ENCODE measurements around the gene CCDC200.

The CCDC200 gene

GRCh38 chr17:43219001-43219400, 9.4 kb downstream of the CCDC200 start:
- no peak for TF ChIP-seq GABPA (IDR thresholded peaks at IDR 0.05; ENCODE audit: low read depth)
- TF ChIP-seq SPI1 (IDR thresholded peaks at IDR 0.05; ENCODE audit: borderline replicate concordance, low read depth), result no peak
- TF ChIP-seq CTCF (IDR thresholded peaks at IDR 0.05; ENCODE audit: insufficient read depth, low read length), result no peak
- TF ChIP-seq REST (IDR thresholded peaks at IDR 0.05; ENCODE audit: insufficient replicate concordance, low read depth), result no peak
- no peak for TF ChIP-seq POLR2AphosphoS5 (IDR thresholded peaks at IDR 0.05; ENCODE audit: low read depth)

GRCh38 chr17:43217614-43218087, 10.8 kb downstream of the CCDC200 start:
- DNase-seq (ENCODE audit: low read depth in 1 of 2, low spot score in 1 of 2), result no peak
- Histone ChIP-seq H3K4me3 (replicated peaks; ENCODE audit: insufficient read depth, low read length) (no peak overlapping the region), H3K27ac (replicated peaks) (no peak overlapping the region), H3K27me3 (ENCODE audit: insufficient read depth, poor library complexity, severe bottlenecking) (no peaks in the 10 kb centered on the region)
- no peak for TF ChIP-seq POLR2AphosphoS5 (IDR thresholded peaks at IDR 0.05; ENCODE audit: low read depth)
- peak; percentile 0 for TF ChIP-seq REST (IDR thresholded peaks at IDR 0.05; ENCODE audit: insufficient replicate concordance, low read depth)

More at GRCh38 chr17:43219001-43219400, 9.4 kb downstream of the CCDC200 start:
- Histone ChIP-seq H3K27me3 (ENCODE audit: insufficient read depth, poor library complexity, severe bottlenecking) (no peaks in the 10 kb centered on the region), H3K4me3 (replicated peaks; ENCODE audit: insufficient read depth, low read length) (no peak overlapping the region), H3K27ac (replicated peaks) (no peak overlapping the region)
- no peak for DNase-seq (ENCODE audit: low read depth in 1 of 2, low spot score in 1 of 2)

- H3K4me3 ChIP-seq (replicated peaks; ENCODE audit: insufficient read depth, low read length), result no peak overlapping the region
- H3K27ac ChIP-seq (replicated peaks), result no peak overlapping the region
- TF ChIP-seq REST (IDR thresholded peaks at IDR 0.05; ENCODE audit: insufficient replicate concordance, low read depth) (peak; percentile 34), POLR2AphosphoS5 (IDR thresholded peaks at IDR 0.05; ENCODE audit: low read depth) (no peak), SPI1 (IDR thresholded peaks at IDR 0.05; ENCODE audit: borderline replicate concordance, low read depth) (no peak)
- H3K27me3 ChIP-seq (ENCODE audit: insufficient read depth, poor library complexity, severe bottlenecking), result no peaks in the 10 kb centered on the region
- no peak for DNase-seq (ENCODE audit: low read depth in 1 of 2, low spot score in 1 of 2)
Observed at GRCh38 chr17:43216762-43217613, 11.4 kb downstream of the CCDC200 start.

GRCh38 chr17:43216369-43216761, 12.1 kb downstream of the CCDC200 start:
- Histone ChIP-seq H3K27me3 (ENCODE audit: insufficient read depth, poor library complexity, severe bottlenecking) (no peaks in the 10 kb centered on the region), H3K27ac (replicated peaks) (no peak overlapping the region), H3K4me3 (replicated peaks; ENCODE audit: insufficient read depth, low read length) (no peak overlapping the region)
- no peak for TF ChIP-seq GABPA (IDR thresholded peaks at IDR 0.05; ENCODE audit: low read depth)
- TF ChIP-seq SPI1 (IDR thresholded peaks at IDR 0.05; ENCODE audit: borderline replicate concordance, low read depth), result no peak
- no peak for TF ChIP-seq CTCF (IDR thresholded peaks at IDR 0.05; ENCODE audit: insufficient read depth, low read length)
- TF ChIP-seq REST (IDR thresholded peaks at IDR 0.05; ENCODE audit: insufficient replicate concordance, low read depth), result no peak
- no peak for TF ChIP-seq POLR2AphosphoS5 (IDR thresholded peaks at IDR 0.05; ENCODE audit: low read depth)
- DNase-seq (ENCODE audit: low read depth in 1 of 2, low spot score in 1 of 2), result no peak

All from HL-60 (cell line).